Transverse colon (tissue), 4 donors: Measurements from ENCODE around the gene RHOB. TPM values are rescaled to one million over a fixed set of nuclear protein-coding genes. Genes with fewer than 3 reads are reported as not detected.
"Not testable (repeated sequence)": the region's sequence is repeated elsewhere in the genome, so short reads cannot be mapped to it uniquely, and the experiment has no call there.

ENCODE experiments used
- DNase-seq: peaks from one replicate; pipeline ENCODE4 v3.0.0-alpha.2; 2019
- H3K27ac ChIP-seq, 4 donors: fragments of 200-600 bp; sonication (generic); 2 replicates each; pipeline ENCODE4 v1.5.1; 2016 to 2018; ENCODE audit warnings: inconsistent platforms in 4 of 4
- H3K27me3 ChIP-seq: fragments of 200-600 bp; sonication (generic); 2 replicates; pipeline ENCODE4 v1.5.1; 2017; ENCODE audit warnings: inconsistent platforms
- H3K36me3 ChIP-seq, 4 donors: fragments of 200-600 bp; sonication (generic); 2 replicates each; pipeline ENCODE4 v1.5.1; 2017 to 2019; ENCODE audit warnings: inconsistent platforms in 4 of 4
- H3K4me1 ChIP-seq, 4 donors: fragments of 200-600 bp; sonication (generic); 2 replicates each; pipeline ENCODE4 v1.5.1; 2017 to 2020; ENCODE audit warnings: inconsistent platforms in 4 of 4
- H3K4me3 ChIP-seq, 4 donors: fragments of 200-600 bp; sonication (generic); 1 replicate in 1 of 4; 2 replicates in 3 of 4; pipeline versions ENCODE4 v1.5.1 to v1.6.1; 2017 to 2019; ENCODE audit warnings: inconsistent platforms in 4 of 4
- H3K9me3 ChIP-seq, 2 donors: fragments of 200-600 bp; sonication (generic); 2 replicates each; pipeline ENCODE4 v1.5.1; 2017 to 2019; ENCODE audit warnings: inconsistent platforms in 2 of 2
- EP300 ChIP-seq: sonication (generic); formaldehyde crosslinking; IDR thresholded peaks from one replicate; pipeline ENCODE4 v1.6.1; 2017; ENCODE audit warnings: antibody characterized with exemption, low read depth
- POLR2A ChIP-seq: fragments of 450-650 bp; IDR thresholded peaks from one replicate; pipeline ENCODE4 v1.6.1; 2016; ENCODE audit warnings: antibody characterized with exemption, mild to moderate bottlenecking, moderate library complexity
- POLR2AphosphoS5 ChIP-seq, 3 donors: sonication (generic); formaldehyde crosslinking; IDR thresholded peaks; one replicate each; pipeline ENCODE4 v1.6.1; 2016; ENCODE audit warnings: antibody characterized with exemption in 3 of 3
- WGBS, 2 donors: methylation state at CpG; one replicate each; pipeline ENCODE4 v1.1.5; 2018; ENCODE audit warnings: low coverage in 1 of 2; 5-methylcytosine and 5-hydroxymethylcytosine counted together
- in situ Hi-C, 4 donors: fragments of 200-750 bp; cut with MboI; loops; one replicate each; pipeline versions ENCODE4 v1.15.0 to v1.15.1; 2017; ENCODE audit warnings: low sequenced_read_pairs in 3 of 4, low pct_ligation_motif_present in 1 of 4, low pct_unique_long_range_greater_than_20kb in 1 of 4
- intact Hi-C: fragments of 100-400 bp; cut with DNase I; formaldehyde crosslinking; loops from one replicate; pipeline ENCODE4 v1.15.1; 2023; ENCODE audit warnings: low total_unique reads
- total RNA-seq, 4 donors: library from RNA; depleted of rRNA; stranded (reverse); fragments of >200 nt; gene quantifications; one replicate each; pipeline ENCODE4 v1.1.0, GENCODE V29; 2016
- TF ChIP-seq, protein P1 (sequence below), 5 experiments: fragments of 200-600 bp in 3 of 5; fragments of 450-650 bp in 2 of 5; sonication (generic) in 3 of 5; IDR thresholded peaks; 1 replicate in 2 of 5; 2 replicates in 3 of 5; pipeline ENCODE4 v1.5.1; 2016 to 2017; ENCODE audit warnings: antibody characterized with exemption in 5 of 5, inconsistent platforms in 3 of 5, mild to moderate bottlenecking in 2 of 5, moderate library complexity in 1 of 5

The RHOB gene
- total RNA-seq, 4 donors from 2014 or later: 360 to 732 (median 532) TPM

DNA sequence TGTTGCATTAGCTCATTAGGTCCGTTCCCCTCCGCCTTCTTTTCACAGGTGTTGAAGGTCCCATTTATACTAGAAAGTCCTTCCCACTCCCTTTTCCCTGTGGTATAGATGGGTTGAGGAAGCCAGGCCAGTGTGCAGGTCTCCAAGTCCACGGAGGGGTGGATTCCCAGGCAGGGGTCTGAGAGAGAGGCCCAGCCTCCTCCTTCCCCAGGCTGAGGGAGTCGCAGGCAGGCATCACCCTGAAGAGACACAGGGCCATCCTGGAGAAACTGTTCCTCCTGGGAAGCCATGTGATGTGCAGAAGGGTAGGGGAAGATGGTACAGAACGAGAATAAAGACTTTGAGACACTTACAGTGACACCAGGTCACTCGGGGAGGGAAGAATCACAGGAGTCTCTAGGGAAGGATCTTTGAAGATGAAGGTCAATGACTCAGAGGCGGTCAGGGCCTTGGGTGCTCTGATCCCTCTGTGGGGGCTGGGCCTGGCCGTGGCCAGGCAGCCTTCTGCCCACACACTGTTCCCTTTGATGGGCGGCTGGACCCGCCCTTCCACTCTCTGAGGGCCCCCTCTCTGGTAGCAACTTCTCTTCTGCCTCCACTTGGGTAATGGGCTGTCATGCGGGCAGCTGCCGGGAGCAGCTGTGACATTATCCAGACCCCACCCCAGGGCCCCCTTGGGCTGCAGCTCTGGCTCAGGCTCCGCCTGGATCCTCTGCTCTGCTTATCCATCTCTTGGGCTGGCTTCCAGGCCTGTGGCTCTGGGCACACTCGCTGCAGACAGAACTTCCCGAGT, 45.1 kb downstream of the RHOB start:
- no peaks in the 10 kb centered on the region for H3K9me3 ChIP-seq
- WGBS, 2 donors: 38 to 74% methylated on average over 2 to 15 of the region's 15 CpGs
- H3K27me3 ChIP-seq: no peaks in the 10 kb centered on the region
- intact Hi-C loops: loop anchor here (1.0 kb wide), 1 partner anchor 25 kb away; no protein-coding TSS in a partner anchor
- H3K27ac ChIP-seq: peak overlapping the region; percentile 41 to 70 (median 60)
- DNase-seq: no peak
- peaks cover 0 to 20% (median 5%) of the 10 kb centered on the region in 4 donors for H3K4me1 ChIP-seq
- TF ChIP-seq, protein P1, sequence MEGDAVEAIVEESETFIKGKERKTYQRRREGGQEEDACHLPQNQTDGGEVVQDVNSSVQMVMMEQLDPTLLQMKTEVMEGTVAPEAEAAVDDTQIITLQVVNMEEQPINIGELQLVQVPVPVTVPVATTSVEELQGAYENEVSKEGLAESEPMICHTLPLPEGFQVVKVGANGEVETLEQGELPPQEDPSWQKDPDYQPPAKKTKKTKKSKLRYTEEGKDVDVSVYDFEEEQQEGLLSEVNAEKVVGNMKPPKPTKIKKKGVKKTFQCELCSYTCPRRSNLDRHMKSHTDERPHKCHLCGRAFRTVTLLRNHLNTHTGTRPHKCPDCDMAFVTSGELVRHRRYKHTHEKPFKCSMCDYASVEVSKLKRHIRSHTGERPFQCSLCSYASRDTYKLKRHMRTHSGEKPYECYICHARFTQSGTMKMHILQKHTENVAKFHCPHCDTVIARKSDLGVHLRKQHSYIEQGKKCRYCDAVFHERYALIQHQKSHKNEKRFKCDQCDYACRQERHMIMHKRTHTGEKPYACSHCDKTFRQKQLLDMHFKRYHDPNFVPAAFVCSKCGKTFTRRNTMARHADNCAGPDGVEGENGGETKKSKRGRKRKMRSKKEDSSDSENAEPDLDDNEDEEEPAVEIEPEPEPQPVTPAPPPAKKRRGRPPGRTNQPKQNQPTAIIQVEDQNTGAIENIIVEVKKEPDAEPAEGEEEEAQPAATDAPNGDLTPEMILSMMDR (IDR thresholded peaks at IDR 0.05): no peak
- TF ChIP-seq EP300: no peak
- TF ChIP-seq POLR2A: no peak
- no peak for TF ChIP-seq POLR2AphosphoS5 (IDR thresholded peaks at IDR 0.05)
- H3K36me3 ChIP-seq: no peaks in the 10 kb centered on the region
- in situ Hi-C loops: no loop called here
- no peak overlapping the region for H3K4me3 ChIP-seq

DNA sequence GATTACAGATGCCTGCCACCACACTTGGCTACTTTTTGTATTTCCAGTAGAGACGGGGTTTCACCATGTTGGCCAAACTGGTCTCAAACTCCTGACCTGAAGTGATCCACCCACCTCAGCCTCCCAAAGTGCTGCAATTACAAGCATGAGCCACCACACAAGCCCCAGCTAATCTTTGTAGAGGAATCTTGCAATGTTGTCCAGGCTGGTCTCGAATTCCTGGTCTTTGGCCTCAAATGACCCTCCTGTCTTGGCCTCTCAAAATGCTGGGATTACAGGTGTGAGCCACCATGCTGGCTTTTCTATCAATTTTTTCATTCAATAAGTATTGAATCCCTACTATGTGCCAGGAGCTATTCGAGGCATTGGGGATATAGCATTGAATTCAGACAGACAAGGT, 46.2 kb downstream of the RHOB start:
- intact Hi-C loops, DNase-seq, in situ Hi-C loops, H3K9me3 ChIP-seq, H3K27me3 ChIP-seq, H3K4me3 ChIP-seq, H3K36me3 ChIP-seq: not testable (repeated sequence)
- 73 to 90% methylated on average over 1 to 3 of the region's 3 CpGs for WGBS, 2 donors
- peaks cover 0 to 20% (median 5%) of the 10 kb centered on the region in 4 donors for H3K4me1 ChIP-seq
- H3K27ac ChIP-seq: peak overlapping the region in 1 of 4 donors; percentile 70

DNA sequence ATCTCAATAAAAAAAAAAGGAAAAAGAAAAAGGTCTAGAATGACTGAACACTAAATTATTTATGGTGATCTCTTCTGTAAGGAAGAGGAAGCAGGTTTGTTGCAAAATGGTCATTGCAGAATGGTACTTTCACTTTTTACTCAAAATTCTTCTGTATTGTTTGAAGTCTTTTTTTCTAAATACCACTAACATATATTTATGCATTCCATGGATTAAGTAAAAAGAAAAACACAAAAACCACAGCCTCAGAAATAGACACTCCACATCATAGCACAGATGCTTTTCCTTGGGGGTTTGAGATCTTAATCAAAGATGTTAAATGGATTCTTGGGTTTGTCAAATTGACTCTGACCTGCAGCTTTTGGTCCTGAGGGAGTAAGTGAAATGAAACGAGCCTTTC, 47.4 kb downstream of the RHOB start:
- Histone ChIP-seq H3K27ac (no peak overlapping the region), H3K4me1 (peaks cover 0 to 15% (median 5%) of the 10 kb centered on the region in 4 donors), H3K9me3 (no peaks in the 10 kb centered on the region), H3K4me3 (no peak overlapping the region), H3K36me3 (no peaks in the 10 kb centered on the region), H3K27me3 (no peaks in the 10 kb centered on the region)
- intact Hi-C loops (no loop called here), in situ Hi-C loops (no loop called here)
- TF ChIP-seq, protein P1 (IDR thresholded peaks at IDR 0.05): no peak
- TF ChIP-seq EP300 (no peak), POLR2AphosphoS5 (IDR thresholded peaks at IDR 0.05) (no peak), POLR2A (no peak)
- 52% methylated on average over 1 of the region's 1 CpG; no CpG with 5 or more reads in 1 of the 2 donors for WGBS, 2 donors
- DNase-seq: no peak

DNA sequence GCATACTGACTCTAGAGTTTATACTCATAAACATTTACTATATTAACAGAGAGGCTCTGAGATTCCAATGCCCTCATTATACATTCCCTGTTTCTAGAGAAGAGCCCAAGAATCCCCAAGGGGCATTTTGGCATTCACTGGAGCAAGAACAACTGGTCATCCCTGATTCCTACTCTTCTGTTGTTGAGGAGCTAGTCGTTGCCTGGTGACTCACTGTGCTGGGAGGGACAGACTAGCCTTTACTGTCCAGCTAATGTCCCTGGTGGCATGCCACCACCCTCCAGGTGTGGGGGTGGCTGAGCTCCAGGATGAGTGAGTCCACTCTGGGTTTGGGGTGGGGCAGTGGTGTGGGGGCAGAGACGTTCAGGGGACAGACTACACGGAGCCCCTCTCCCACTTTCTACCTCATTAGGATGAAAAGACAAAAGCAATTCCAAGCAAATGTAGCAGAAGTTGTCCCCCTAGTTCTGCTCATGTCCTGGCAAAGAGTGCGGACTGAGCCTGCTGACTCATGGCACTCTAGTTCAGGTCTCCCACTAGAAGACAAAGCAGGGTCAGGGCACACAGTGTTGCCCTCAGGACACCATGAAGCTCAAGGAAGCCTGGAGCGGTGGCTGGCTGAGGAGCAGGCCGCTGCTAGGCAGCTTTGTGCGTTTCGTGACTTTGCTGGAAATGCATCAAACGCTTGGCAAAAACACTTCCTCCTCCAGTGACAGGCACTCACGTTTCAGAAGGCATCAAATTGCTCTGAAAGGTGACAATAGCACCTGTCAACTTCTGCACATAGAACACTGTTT, 49.4 kb downstream of the RHOB start:
- 78 to 79% methylated on average over 7 to 10 of the region's 10 CpGs for WGBS, 2 donors
- H3K27me3 ChIP-seq: no peaks in the 10 kb centered on the region
- H3K4me1 ChIP-seq: peaks cover 0 to 10% (median 5%) of the 10 kb centered on the region in 4 donors
- no peaks in the 10 kb centered on the region for H3K36me3 ChIP-seq
- no peak for DNase-seq
- TF ChIP-seq, protein P1 (IDR thresholded peaks at IDR 0.05): no peak
- TF ChIP-seq EP300: no peak
- TF ChIP-seq POLR2A: no peak
- TF ChIP-seq POLR2AphosphoS5 (IDR thresholded peaks at IDR 0.05): no peak
- no peak overlapping the region for H3K4me3 ChIP-seq
- intact Hi-C loops (no loop called here), in situ Hi-C loops (no loop called here)
- no peaks in the 10 kb centered on the region for H3K9me3 ChIP-seq
- H3K27ac ChIP-seq: no peak overlapping the region
